GM12878 (cell line): ENCODE measurements around the gene SLC15A5. TPM values are rescaled to one million over a fixed set of nuclear protein-coding genes. Genes with fewer than 3 reads are reported as not detected.

ENCODE experiments used
- ATAC-seq: fragments of 200-7000 bp; cut with Tn5 transposase; 3 replicates; pipeline ENCODE4 v1.9.1; 2020; ENCODE audit warnings: mild to moderate bottlenecking, moderate library complexity
- BruUV-seq: library from RNA; stranded (reverse); fragments of 400-500 nt; replicated peaks from 2 replicates; lab custom pipeline; 2021; lab: Mats Ljungman, UMichigan
- CTCF ChIA-PET: fragments of 300-600 bp; sonication (Branson Sonifier 250); formaldehyde crosslinking; extraction: SDS; loops from one replicate; lab custom pipeline; 2021; ENCODE audit warnings: inconsistent platforms; lab: Yijun Ruan, JAX
- POLR2A ChIA-PET: fragments of 350-600 bp; formaldehyde crosslinking; extraction: SDS; loops from one replicate; lab custom pipeline; 2021; ENCODE audit warnings: inconsistent platforms; lab: Charles Lee
- RAD21 ChIA-PET: fragments of 300-600 bp; sonication (Branson Sonifier 250); formaldehyde crosslinking; loops from one replicate; lab custom pipeline; 2023; ENCODE audit warnings: antibody characterized with exemption; ENCODE audit not compliant: unreplicated experiment; lab: Charles Lee
- SMC1A ChIA-PET: fragments of 300-600 bp; sonication (Branson Sonifier 250); formaldehyde crosslinking; loops from one replicate; lab custom pipeline; 2023; ENCODE audit not compliant: unreplicated experiment, uncharacterized antibody; lab: Charles Lee
- DNase-seq: peaks from one replicate; pipeline ENCODE4 v3.0.0-alpha.2; 2011; ENCODE audit warnings: low read depth, low spot score
- FAIRE-seq: peaks from 3 replicates; lab custom pipeline; 2011; peaks lifted over from hg19 to GRCh38; lab: Jason Lieb, UNC
- H2AFZ ChIP-seq: 2 replicates; pipeline ENCODE4 v1.6.0; 2011; ENCODE audit warnings: low read depth, low read length, control low read depth; ENCODE audit not compliant: control insufficient read depth
- H3K27ac ChIP-seq: 2 replicates; pipeline ENCODE4 v1.5.1; 2011; ENCODE audit warnings: control low read depth; ENCODE audit not compliant: control insufficient read depth, insufficient read depth
- H3K27me3 ChIP-seq, 2 experiments: replicated peaks in 1 of 2; 2 replicates each; pipeline versions ENCODE4 v1.6.0 to v1.6.1; 2011; ENCODE audit warnings: low read length in 1 of 2; ENCODE audit not compliant: control insufficient read depth in 2 of 2, insufficient read depth in 2 of 2
- H3K36me3 ChIP-seq, 2 experiments: 2 replicates each; pipeline ENCODE4 v1.5.1; 2011; ENCODE audit warnings: low read length in 1 of 2; ENCODE audit not compliant: control insufficient read depth in 2 of 2, insufficient read depth in 2 of 2
- H3K4me1 ChIP-seq: 2 replicates; pipeline ENCODE4 v1.6.1; 2011; ENCODE audit warnings: mild to moderate bottlenecking, low read length, moderate library complexity, mixed read lengths; ENCODE audit not compliant: control insufficient read depth, insufficient read depth
- H3K4me2 ChIP-seq: 2 replicates; pipeline ENCODE4 v1.6.0; 2011; ENCODE audit warnings: control low read depth; ENCODE audit not compliant: control insufficient read depth, insufficient read depth
- H3K4me3 ChIP-seq: fragments of 200-600 bp; sonication (generic); 2 replicates; pipeline ENCODE4 v1.5.1; 2016
- H3K79me2 ChIP-seq: 2 replicates; pipeline ENCODE4 v1.6.0; 2011; ENCODE audit warnings: low read length; ENCODE audit not compliant: control insufficient read depth, insufficient read depth
- H3K9ac ChIP-seq: 2 replicates; pipeline ENCODE4 v1.8.0; 2011; ENCODE audit warnings: low read length, control low read depth, mixed read lengths; ENCODE audit not compliant: control insufficient read depth, insufficient read depth
- H3K9me3 ChIP-seq: replicated peaks from 3 replicates; pipeline ENCODE4 v1.5.1; 2011; ENCODE audit warnings: mild to moderate bottlenecking, low read length; ENCODE audit not compliant: control insufficient read depth, insufficient read depth
- H4K20me1 ChIP-seq: 2 replicates; pipeline ENCODE4 v1.6.0; 2011; ENCODE audit not compliant: control insufficient read depth, insufficient read depth
- ATF7 ChIP-seq: fragments of 450-650 bp; IDR thresholded peaks from 2 replicates; pipeline ENCODE4 v1.6.1; 2016; ENCODE audit warnings: low read depth, mild to moderate bottlenecking
- JUND ChIP-seq: IDR thresholded peaks from 2 replicates; pipeline ENCODE4 v1.6.1; 2012; ENCODE audit warnings: low read depth, mild to moderate bottlenecking, low read length, improper control_type of control experiment, moderate library complexity
- MYB ChIP-seq: fragments of 150-350 bp; IDR thresholded peaks from 2 replicates; pipeline ENCODE4 v1.6.1; 2014; ENCODE audit warnings: mild to moderate bottlenecking, low read depth, low read length, borderline replicate concordance
- PAX5 ChIP-seq: IDR thresholded peaks from 2 replicates; pipeline ENCODE4 v1.6.1; 2011; ENCODE audit warnings: low read depth, low read length, borderline replicate concordance
- POLR2AphosphoS5 ChIP-seq: IDR thresholded peaks from 2 replicates; pipeline ENCODE4 v1.6.1; 2011; ENCODE audit warnings: mild to moderate bottlenecking, low read length, inconsistent platforms
- SKIL ChIP-seq: fragments of 450-650 bp; IDR thresholded peaks from 2 replicates; pipeline ENCODE4 v1.6.1; 2017; ENCODE audit warnings: mild to moderate bottlenecking, low read depth, inconsistent platforms; ENCODE audit not compliant: poor library complexity, severe bottlenecking
- SUZ12 ChIP-seq: fragments of 200-600 bp; sonication (generic); IDR thresholded peaks from one replicate; pipeline ENCODE4 v1.6.1; 2018; ENCODE audit warnings: antibody characterized with exemption, mild to moderate bottlenecking; ENCODE audit not compliant: unreplicated experiment
- ZZZ3 ChIP-seq: IDR thresholded peaks from 2 replicates; pipeline ENCODE4 v1.6.1; 2011; ENCODE audit warnings: low read depth; ENCODE audit not compliant: control insufficient read depth, insufficient read length
- WGBS: methylation state at CpG from one replicate; pipeline ENCODE4 v1.1.6; 2016; ENCODE audit warnings: low lambda C conversion rate; ENCODE audit not compliant: insufficient replicate concordance, insufficient coverage; ENCODE audit errors: missing lambda C conversion rate; 5-methylcytosine and 5-hydroxymethylcytosine counted together
- in situ Hi-C: fragments of 300-500 bp; cut with MboI; formaldehyde crosslinking; loops from 9 replicates; pipeline ENCODE4 v1.14.3; 2018; ENCODE audit warnings: mixed read lengths
- intact Hi-C: fragments of 100-400 bp; cut with micrococcal nuclease; formaldehyde crosslinking; loops from one replicate; pipeline ENCODE4 v1.14.2; 2022; ENCODE audit not compliant: unreplicated experiment
- polyA plus RNA-seq, 11 experiments: library from polyadenylated mRNA; depleted of rRNA in 4 of 11; unstranded in 6 of 11; stranded (reverse) in 5 of 11; fragments of >200 nt; fragmentation: Nextera tagmentation in 4 of 11; fragmentation: Illumina TruSeq in 1 of 11; extraction: Ambion mirVana in 4 of 11; extraction: Trizol in 1 of 11; gene quantifications; 1 replicate in 1 of 11; 2 replicates in 10 of 11; pipeline versions ENCODE4 v1.2.1 to v1.2.3, GENCODE V29; 2011 to 2016; ENCODE audit warnings: inconsistent platforms in 2 of 11, missing spikeins in 2 of 11, low read depth in 1 of 11
- total RNA-seq, 4 experiments: library from RNA; depleted of rRNA in 3 of 4; stranded (reverse); fragments of >200 nt in 3 of 4; fragmentation: Illumina TruSeq in 1 of 4; extraction: Trizol in 1 of 4; gene quantifications; 2 replicates each; pipeline versions ENCODE4 v1.2.1 to v1.2.3, GENCODE V29; 2013 to 2021
- TF ChIP-seq, protein P1 (sequence below): fragments of 450-650 bp; IDR thresholded peaks from 2 replicates; pipeline ENCODE4 v1.6.1; 2017; ENCODE audit warnings: borderline replicate concordance

SLC15A5 gene
- total and polyA plus RNA-seq, 10 of the 15 experiments (the other 5 are each of a cell fraction or from before 2014, with no cell fraction given), result not detected

GRCh38 chr12:16155938-16156337 lies 121.5 kb downstream of the SLC15A5 start:
- Histone ChIP-seq H3K4me3 (no peak overlapping the region), H2AFZ (no peak overlapping the region), H3K4me1 (no peaks in the 10 kb centered on the region), H3K36me3 (no peaks in the 10 kb centered on the region), H4K20me1 (no peaks in the 10 kb centered on the region), H3K27ac (no peak overlapping the region), H3K9me3 (no peaks in the 10 kb centered on the region), H3K9ac (no peak overlapping the region), H3K79me2 (no peaks in the 10 kb centered on the region), H3K4me2 (no peak overlapping the region), H3K27me3 (no peaks in the 10 kb centered on the region)
- DNase-seq (no peak), FAIRE-seq (no peak), ATAC-seq (no peak)
- ChIA-PET CTCF (no interaction called here), SMC1A (no interaction called here), POLR2A (no interaction called here), RAD21 (no interaction called here)
- in situ Hi-C loops, result no loop called here
- TF ChIP-seq PAX5, result no peak
- no peak for TF ChIP-seq MYB
- no peak for TF ChIP-seq ZZZ3
- no peak for TF ChIP-seq JUND
- TF ChIP-seq, protein P1, sequence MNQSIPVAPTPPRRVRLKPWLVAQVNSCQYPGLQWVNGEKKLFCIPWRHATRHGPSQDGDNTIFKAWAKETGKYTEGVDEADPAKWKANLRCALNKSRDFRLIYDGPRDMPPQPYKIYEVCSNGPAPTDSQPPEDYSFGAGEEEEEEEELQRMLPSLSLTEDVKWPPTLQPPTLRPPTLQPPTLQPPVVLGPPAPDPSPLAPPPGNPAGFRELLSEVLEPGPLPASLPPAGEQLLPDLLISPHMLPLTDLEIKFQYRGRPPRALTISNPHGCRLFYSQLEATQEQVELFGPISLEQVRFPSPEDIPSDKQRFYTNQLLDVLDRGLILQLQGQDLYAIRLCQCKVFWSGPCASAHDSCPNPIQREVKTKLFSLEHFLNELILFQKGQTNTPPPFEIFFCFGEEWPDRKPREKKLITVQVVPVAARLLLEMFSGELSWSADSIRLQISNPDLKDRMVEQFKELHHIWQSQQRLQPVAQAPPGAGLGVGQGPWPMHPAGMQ, result no peak
- TF ChIP-seq ATF7, result no peak
- TF ChIP-seq POLR2AphosphoS5, result no peak
- no peak for TF ChIP-seq SUZ12
- TF ChIP-seq SKIL, result no peak
- WGBS, result 5% methylated on average over 1 of the region's 1 CpG
- no TSS peak for BruUV-seq
- intact Hi-C loops, result no loop called here
